ENCODE data around the gene ITGAX.

GRCh38 chr16:31360251-31360650 is 5.3 kb downstream of the ITGAX start:
- TF ChIP-seq CTCF (IDR thresholded peaks at IDR 0.05) (no peak), POLR2A (IDR thresholded peaks at IDR 0.05) (no peak)
